Naive thymus-derived CD4-positive, alpha-beta T cell (primary cell): ENCODE results near the gene SAMD3. TPM values are rescaled to one million over a fixed set of nuclear protein-coding genes. Genes with fewer than 3 reads are reported as not detected.
"Not testable (repeated sequence)": the region's sequence is repeated elsewhere in the genome, so short reads cannot be mapped to it uniquely, and the experiment has no call there.

ENCODE experiments used
- ATAC-seq: fragments of 150-1000 bp; cut with Tn5 transposase; 2 replicates; pipeline ENCODE4 v1.10.0; 2021; ENCODE audit warnings: mild to moderate bottlenecking, moderate library complexity
- CTCF ChIA-PET: fragments of 350-600 bp; sonication (Branson Sonifier 250); formaldehyde crosslinking; loops from one replicate; lab custom pipeline; 2021; ENCODE audit warnings: antibody characterized with exemption; lab: Charles Lee
- POLR2A ChIA-PET: fragments of 350-600 bp; sonication (Branson Sonifier 250); formaldehyde crosslinking; loops from one replicate; lab custom pipeline; 2021; ENCODE audit warnings: antibody characterized with exemption, inconsistent platforms; lab: Charles Lee
- DNase-seq, 9 donors: peaks; one replicate each; pipeline versions ENCODE4 v3.0.0 to v3.0.0-alpha.2; 2020 to 2022; ENCODE audit warnings: mixed read lengths in 1 of 9
- H3K27ac ChIP-seq: one replicate; pipeline ENCODE4 v1.7.0; 2013; ENCODE audit warnings: mild to moderate bottlenecking, low read depth, low read length, moderate library complexity
- H3K27me3 ChIP-seq, 2 donors: one replicate each; pipeline ENCODE4 v1.7.0; 2013; ENCODE audit warnings: low read length in 2 of 2, mild to moderate bottlenecking in 2 of 2, moderate library complexity in 2 of 2; ENCODE audit not compliant: control insufficient read depth in 2 of 2, insufficient read depth in 2 of 2
- H3K36me3 ChIP-seq, 3 experiments: 1 replicate in 2 of 3; 2 replicates in 1 of 3; pipeline ENCODE4 v1.7.0; 2013; ENCODE audit warnings: low read length in 3 of 3, mild to moderate bottlenecking in 3 of 3, moderate library complexity in 1 of 3; ENCODE audit not compliant: insufficient read depth in 3 of 3, control insufficient read depth in 2 of 3
- H3K4me1 ChIP-seq, 2 donors: one replicate each; pipeline ENCODE4 v1.7.0; 2013; ENCODE audit warnings: low read length in 2 of 2, mild to moderate bottlenecking in 2 of 2, moderate library complexity in 1 of 2; ENCODE audit not compliant: control insufficient read depth in 2 of 2, insufficient read depth in 2 of 2
- H3K4me3 ChIP-seq: 2 replicates; pipeline ENCODE4 v1.7.0; 2013; ENCODE audit warnings: mild to moderate bottlenecking, low read length
- H3K9me3 ChIP-seq, 3 experiments: 1 replicate in 2 of 3; 2 replicates in 1 of 3; pipeline ENCODE4 v1.7.0; 2013; ENCODE audit warnings: low read length in 3 of 3; ENCODE audit not compliant: control insufficient read depth in 2 of 3
- H3K27ac Mint-ChIP-seq, 9 donors: one replicate each; pipeline ENCODE4 v1.8.0; 2020 to 2022; ENCODE audit warnings: mixed read lengths in 9 of 9, mild to moderate bottlenecking in 8 of 9, moderate library complexity in 5 of 9, inconsistent platforms in 2 of 9
- H3K27me3 Mint-ChIP-seq, 5 donors: one replicate each; pipeline ENCODE4 v1.8.0; 2021 to 2022; ENCODE audit warnings: mixed read lengths in 5 of 5, mild to moderate bottlenecking in 1 of 5
- H3K36me3 Mint-ChIP-seq, 5 donors: one replicate each; pipeline ENCODE4 v1.8.0; 2020 to 2022; ENCODE audit warnings: mixed read lengths in 5 of 5, mild to moderate bottlenecking in 3 of 5, inconsistent platforms in 1 of 5
- H3K4me1 Mint-ChIP-seq, 7 donors: one replicate each; pipeline ENCODE4 v1.8.0; 2020 to 2022; ENCODE audit warnings: mixed read lengths in 7 of 7, mild to moderate bottlenecking in 3 of 7, inconsistent platforms in 1 of 7
- H3K4me3 Mint-ChIP-seq, 10 donors: one replicate each; pipeline ENCODE4 v1.8.0; 2020 to 2022; ENCODE audit warnings: mild to moderate bottlenecking in 10 of 10, mixed read lengths in 10 of 10, moderate library complexity in 6 of 10, inconsistent platforms in 2 of 10
- H3K9me3 Mint-ChIP-seq, 11 donors: one replicate each; pipeline ENCODE4 v1.8.0; 2020 to 2022; ENCODE audit warnings: mixed read lengths in 11 of 11, mild to moderate bottlenecking in 4 of 11, inconsistent platforms in 1 of 11, moderate library complexity in 1 of 11
- intact Hi-C, 2 donors: fragments of 100-400 bp; cut with micrococcal nuclease; formaldehyde crosslinking; loops; one replicate each; pipeline ENCODE4 v1.15.1; 2023
- polyA plus RNA-seq, 2 donors: library from polyadenylated mRNA; unstranded; fragments of 300-500 nt; fragmentation: Illumina TruSeq; gene quantifications; one replicate each; pipeline ENCODE4 v1.2.3, GENCODE V29; 2021
- total RNA-seq, 6 experiments: library from RNA in 5 of 6; stranded (reverse) in 5 of 6; gene quantifications; 1 replicate in 5 of 6; 2 replicates in 1 of 6; pipeline ENCODE4 v1.2.3 and lab custom pipeline; 2021 to 2026

The SAMD3 gene
- total and polyA plus RNA-seq, 7 experiments from 2014 or later: 23.7 to 67.3 (median 43.4) TPM

GRCh38 chr6:130244728-130245127, 22.0 kb upstream of the SAMD3 start:
- no peaks in the 10 kb centered on the region for H3K36me3 Mint-ChIP-seq
- Histone ChIP-seq H3K9me3 (no peaks in the 10 kb centered on the region), H3K36me3 (no peaks in the 10 kb centered on the region), H3K27ac (no peak overlapping the region), H3K4me1 (no peaks in the 10 kb centered on the region), H3K4me3 (no peak overlapping the region), H3K27me3 (no peaks in the 10 kb centered on the region)
- no peak for DNase-seq
- no peaks in the 10 kb centered on the region for H3K4me1 Mint-ChIP-seq
- H3K4me3 Mint-ChIP-seq: no peak overlapping the region
- H3K27me3 Mint-ChIP-seq: peaks cover 0 to 9% (median 0%) of the 10 kb centered on the region in 5 donors
- CTCF ChIA-PET: no interaction called here
- H3K9me3 Mint-ChIP-seq: no peaks in the 10 kb centered on the region
- intact Hi-C loops: no loop called here
- ATAC-seq: no peak
- no peak overlapping the region for H3K27ac Mint-ChIP-seq
- POLR2A ChIA-PET: no interaction called here

GRCh38 chr6:130240232-130240631, 17.5 kb upstream of the SAMD3 start:
- ATAC-seq: no peak
- ChIA-PET POLR2A (no interaction called here), CTCF (interaction anchor here (0.9 kb wide), 1 partner anchor 642 kb away, joined by 3 read pairs; no protein-coding TSS in a partner anchor)
- Histone ChIP-seq H3K27ac (no peak overlapping the region), H3K4me1 (no peaks in the 10 kb centered on the region), H3K27me3 (no peaks in the 10 kb centered on the region), H3K9me3 (no peaks in the 10 kb centered on the region), H3K4me3 (no peak overlapping the region), H3K36me3 (no peaks in the 10 kb centered on the region)
- Mint-ChIP-seq H3K27ac (no peak overlapping the region), H3K36me3 (no peaks in the 10 kb centered on the region), H3K27me3 (peaks cover 0 to 10% (median 0%) of the 10 kb centered on the region in 5 donors), H3K4me3 (no peak overlapping the region), H3K4me1 (no peaks in the 10 kb centered on the region), H3K9me3 (no peaks in the 10 kb centered on the region)
- no peak for DNase-seq
- intact Hi-C loops: no loop called here

GRCh38 chr6:130239755-130240154, 17.0 kb upstream of the SAMD3 start:
- Mint-ChIP-seq H3K4me1 (no peaks in the 10 kb centered on the region), H3K27ac (no peak overlapping the region), H3K4me3 (no peak overlapping the region), H3K27me3 (peaks cover 0 to 10% (median 0%) of the 10 kb centered on the region in 5 donors), H3K36me3 (no peaks in the 10 kb centered on the region), H3K9me3 (no peaks in the 10 kb centered on the region)
- intact Hi-C loops: no loop called here
- Histone ChIP-seq H3K9me3 (no peaks in the 10 kb centered on the region), H3K36me3 (no peaks in the 10 kb centered on the region), H3K4me1 (no peaks in the 10 kb centered on the region), H3K27ac (no peak overlapping the region), H3K27me3 (no peaks in the 10 kb centered on the region), H3K4me3 (no peak overlapping the region)
- DNase-seq: no peak
- ChIA-PET CTCF (interaction anchor here (0.9 kb wide), 1 partner anchor 642 kb away, joined by 3 read pairs; no protein-coding TSS in a partner anchor), POLR2A (no interaction called here)
- no peak for ATAC-seq

GRCh38 chr6:130233330-130233729, 10.6 kb upstream of the SAMD3 start:
- peaks cover 0 to 5% (median 0%) of the 10 kb centered on the region in 11 donors for H3K9me3 Mint-ChIP-seq
- no peak overlapping the region for H3K4me3 ChIP-seq
- CTCF ChIA-PET: no interaction called here
- H3K27me3 ChIP-seq: no peaks in the 10 kb centered on the region
- peaks cover 0 to 9% (median 3%) of the 10 kb centered on the region in 7 donors for H3K4me1 Mint-ChIP-seq
- no peak overlapping the region for H3K27ac Mint-ChIP-seq
- no peak for ATAC-seq
- POLR2A ChIA-PET: no interaction called here
- H3K36me3 ChIP-seq: no peaks in the 10 kb centered on the region
- H3K27me3 Mint-ChIP-seq: peaks cover 0 to 4% (median 0%) of the 10 kb centered on the region in 5 donors
- no peaks in the 10 kb centered on the region for H3K4me1 ChIP-seq
- intact Hi-C loops: no loop called here
- no peak for DNase-seq
- no peaks in the 10 kb centered on the region for H3K9me3 ChIP-seq
- no peak overlapping the region for H3K4me3 Mint-ChIP-seq
- peaks cover 0 to 11% (median 0%) of the 10 kb centered on the region in 5 donors for H3K36me3 Mint-ChIP-seq
- no peak overlapping the region for H3K27ac ChIP-seq

- Mint-ChIP-seq H3K4me1 (peaks cover 0 to 11% (median 3%) of the 10 kb centered on the region in 7 donors), H3K36me3 (peaks cover 0 to 14% (median 0%) of the 10 kb centered on the region in 5 donors)
- H3K9me3 Mint-ChIP-seq, H3K9me3 ChIP-seq, H3K36me3 ChIP-seq, H3K4me3 Mint-ChIP-seq, H3K27ac ChIP-seq, H3K4me1 ChIP-seq, H3K27me3 ChIP-seq, intact Hi-C loops, H3K27ac Mint-ChIP-seq, H3K4me3 ChIP-seq, DNase-seq, POLR2A ChIA-PET, ATAC-seq, H3K27me3 Mint-ChIP-seq: not testable (repeated sequence)
- CTCF ChIA-PET: interaction anchor here (0.7 kb wide), 1 partner anchor 81 kb away, joined by 3 read pairs; no protein-coding TSS in a partner anchor
Observed at GRCh38 chr6:130230531-130230930, 7.8 kb upstream of the SAMD3 start.

GRCh38 chr6:130229645-130230044, 6.9 kb upstream of the SAMD3 start:
- Histone ChIP-seq H3K27me3 (no peaks in the 10 kb centered on the region), H3K36me3 (no peaks in the 10 kb centered on the region), H3K27ac (no peak overlapping the region), H3K4me1 (no peaks in the 10 kb centered on the region), H3K9me3 (no peaks in the 10 kb centered on the region), H3K4me3 (no peak overlapping the region)
- Mint-ChIP-seq H3K27ac (peak overlapping the region in 1 of 9 donors; percentile 32), H3K27me3 (peaks cover 0 to 3% (median 0%) of the 10 kb centered on the region in 5 donors), H3K4me1 (peaks cover 3 to 15% (median 6%) of the 10 kb centered on the region in 7 donors), H3K36me3 (peaks cover 0 to 20% (median 4%) of the 10 kb centered on the region in 5 donors), H3K4me3 (peak overlapping the region in 1 of 10 donors; percentile 56), H3K9me3 (peaks cover 3 to 10% (median 6%) of the 10 kb centered on the region in 11 donors)
- ATAC-seq: no peak
- DNase-seq: no peak
- intact Hi-C loops: loop anchor here in 1 of 2 donors (10.0 kb wide), 1 partner anchor 625 kb away; no protein-coding TSS in a partner anchor
- ChIA-PET POLR2A (no interaction called here), CTCF (no interaction called here)

GRCh38 chr6:130223508-130223907, 757 bp upstream of the SAMD3 start:
- ChIA-PET CTCF (interaction anchor here (0.8 to 1.6 kb wide), 9 partner anchors 8 to 180 kb away, joined by 3 to 7 read pairs (median 3); no protein-coding TSS in a partner anchor), POLR2A (interaction anchor here (0.6 to 2.4 kb wide), 12 partner anchors 9 to 158 kb away, joined by 3 to 18 read pairs (median 3); no protein-coding TSS in a partner anchor)
- Histone ChIP-seq H3K27me3 (no peaks in the 10 kb centered on the region), H3K4me3 (peak overlapping the region; percentile 19), H3K36me3 (no peaks in the 10 kb centered on the region), H3K27ac (peak overlapping the region; percentile 57), H3K9me3 (no peaks in the 10 kb centered on the region), H3K4me1 (peaks cover 16 to 20% of the 10 kb centered on the region in 2 donors)
- peaks cover 10 to 47% (median 39%) of the 10 kb centered on the region in 7 donors for H3K4me1 Mint-ChIP-seq
- no peaks in the 10 kb centered on the region for H3K27me3 Mint-ChIP-seq
- H3K9me3 Mint-ChIP-seq: peaks cover 3 to 15% (median 6%) of the 10 kb centered on the region in 11 donors
- peak in 8 of 9 donors; percentile 38 to 65 (median 52) for DNase-seq
- peak; percentile 89 for ATAC-seq
- H3K4me3 Mint-ChIP-seq: peak overlapping the region; percentile 4 to 93 (median 80)
- peaks cover 0 to 39% (median 6%) of the 10 kb centered on the region in 5 donors for H3K36me3 Mint-ChIP-seq
- H3K27ac Mint-ChIP-seq: peak overlapping the region; percentile 89 to 97 (median 94)
- intact Hi-C loops: loop anchor here (1.0 to 10.0 kb wide), 10 partner anchors 8 to 619 kb away; no protein-coding TSS in a partner anchor
